ENCODE measurements around the gene NECTIN4. TPM values are rescaled to one million over a fixed set of nuclear protein-coding genes. Genes with fewer than 3 reads are reported as not detected.
A peak's percentile ranks its signal among the peaks of the same experiment; 100 is the strongest.

Gene NECTIN4
- total and polyA plus RNA-seq, 2 of the 13 experiments (the other 11 are each of a cell fraction or from before 2014, with no cell fraction given), result 5.9 to 12.4 TPM

- H3K4me3 ChIP-seq (replicated peaks in 1 of 3; ENCODE audit: insufficient read depth in 1 of 3, low read depth in 2 of 3, low read length in 3 of 3), result peak overlapping the region; percentile 78 to 84 (median 79)
- peaks cover 8 to 29% of the 10 kb centered on the region in 2 experiments for H3K36me3 ChIP-seq (replicated peaks in 1 of 2; ENCODE audit: control insufficient read depth in 1 of 2, insufficient read depth in 2 of 2, low read length in 2 of 2)
- no peaks in the 10 kb centered on the region for H3K9me3 ChIP-seq (ENCODE audit: low read length)
- ATAC-seq (peak; percentile 86), DNase-seq (ENCODE audit: low spot score) (peak; percentile 79), FAIRE-seq (peak; percentile 60)
- under 1% methylated on average over 17 of the region's 48 CpGs for WGBS (ENCODE audit: low lambda C conversion rate)
- ChIA-PET POLR2A (interaction anchor here (0.6 to 4.3 kb wide), 18 partner anchors 10 to 784 kb away, joined by 3 to 60 read pairs (median 4); partner anchors contain the start of genes APOA2, ARHGAP30, B4GALT3 and DEDD), CTCF (ENCODE audit: low intra/inter-chr PET ratio, low total read pairs) (no interaction called here)
- no peaks in the 10 kb centered on the region for H4K20me1 ChIP-seq (ENCODE audit: insufficient read depth, low read length)
- peaks cover 13% of the 10 kb centered on the region for H3K79me2 ChIP-seq (ENCODE audit: insufficient read depth, low read length)
- H3K4me1 ChIP-seq (ENCODE audit: insufficient read depth, low read length), result peaks cover 18% of the 10 kb centered on the region
- H3K27ac ChIP-seq (ENCODE audit: extremely low read length, insufficient read depth, low read length), result peak overlapping the region; percentile 94
- peak overlapping the region; percentile 85 for H3K4me2 ChIP-seq (ENCODE audit: low read depth, low read length)
- no peaks in the 10 kb centered on the region; a peak in 2 of 5 replicates for H3K27me3 ChIP-seq (ENCODE audit: control insufficient read depth in 1 of 2, insufficient read depth in 2 of 2, low read length in 2 of 2)
- in situ Hi-C loops (cut with HindIII; ENCODE audit: extremely low pct_ligation_motif_present, low pct_unique_long_range_greater_than_20kb) (no loop called here), intact Hi-C loops (cut with micrococcal nuclease; ENCODE audit: unreplicated experiment) (loop anchor here (2.0 kb wide), 1 partner anchor 48 kb away; no protein-coding TSS in a partner anchor)
- peak overlapping the region; percentile 87 for H3K9ac ChIP-seq (ENCODE audit: insufficient read depth, low read depth, low read length)
- no peak overlapping the region for H2AFZ ChIP-seq (ENCODE audit: low read length)
- TSS peak; percentile 87 for BruUV-seq (replicated peaks)
- TF ChIP-seq ZNF563 (CRISPR knock-in tag; IDR thresholded peaks at IDR 0.05) (peak; percentile 54; the same call in 1 of the 2 replicates), ZNF749 (CRISPR knock-in tag; IDR thresholded peaks at IDR 0.05; ENCODE audit: borderline replicate concordance) (0 out of 2 replicates have a peak, but pooled peaks have one; percentile 20), HNF4A (CRISPR knock-in tag; IDR thresholded peaks at IDR 0.05) (no peak), KMT2A (CRISPR knock-in tag; IDR thresholded peaks at IDR 0.05) (peak; percentile 44; the same call in 1 of the 2 replicates), NFKB2 (CRISPR knock-in tag; IDR thresholded peaks at IDR 0.05; ENCODE audit: borderline replicate concordance) (peak; percentile 28; the same call in 1 of the 2 replicates), TFDP2 (CRISPR knock-in tag; IDR thresholded peaks at IDR 0.05) (peak; percentile 15; the same call in 1 of the 2 replicates), ZMYM2 (CRISPR knock-in tag; IDR thresholded peaks at IDR 0.05) (no peak), KLF12 (CRISPR knock-in tag; IDR thresholded peaks at IDR 0.05; ENCODE audit: borderline replicate concordance) (peak; percentile 58; the same call in 1 of the 2 replicates), HNRNPLL (IDR thresholded peaks at IDR 0.05; ENCODE audit: low read depth, low read length, poor library complexity, severe bottlenecking) (peak; percentile 49), ZNF891 (CRISPR knock-in tag; IDR thresholded peaks at IDR 0.05) (no peak), GABPA (IDR thresholded peaks at IDR 0.05; ENCODE audit: low read depth, low read length) (peak; percentile 47), GABPA (CRISPR knock-in tag; IDR thresholded peaks at IDR 0.05; ENCODE audit: low read depth) (peak; percentile 76), RBFOX2 (IDR thresholded peaks at IDR 0.05; ENCODE audit: low read depth, low read length) (peak; percentile 86), ZMYM3 (CRISPR knock-in tag; IDR thresholded peaks at IDR 0.05) (no peak), ZNF335 (CRISPR knock-in tag; IDR thresholded peaks at IDR 0.05) (0 out of 2 replicates have a peak, but pooled peaks have one; percentile 26), SAP130 (CRISPR knock-in tag; IDR thresholded peaks at IDR 0.05; ENCODE audit: low read depth) (peak; percentile 66), KDM1A (CRISPR knock-in tag; IDR thresholded peaks at IDR 0.05) (no peak), ZFY (CRISPR knock-in tag; IDR thresholded peaks at IDR 0.05) (peak; percentile 58), ZSCAN12 (CRISPR knock-in tag; IDR thresholded peaks at IDR 0.05) (0 out of 2 replicates have a peak, but pooled peaks have one; percentile 10), IRF1 (CRISPR knock-in tag; IDR thresholded peaks at IDR 0.05; ENCODE audit: low read depth) (peak; percentile 64; the same call in 1 of the 2 replicates), ZBTB42 (CRISPR knock-in tag; IDR thresholded peaks at IDR 0.05) (no peak), RFX5 (IDR thresholded peaks at IDR 0.05; ENCODE audit: low read depth, low read length) (peak; percentile 63), DMAP1 (CRISPR knock-in tag; IDR thresholded peaks at IDR 0.05) (peak; percentile 9; the same call in 1 of the 2 replicates), KDM5A (IDR thresholded peaks at IDR 0.05; ENCODE audit: borderline replicate concordance, low read length) (peak; percentile 71), ZNF460 (CRISPR knock-in tag; IDR thresholded peaks at IDR 0.05; ENCODE audit: borderline replicate concordance) (no peak)
These were observed 44.2 kb downstream of the NECTIN4 start for GRCh38 chr1:161044908-161045735.

Measured in HepG2 (cell line).